Astrocyte of the cerebellum (primary cell): ENCODE data around the gene ACTN3.

ENCODE experiments used
- DNase-seq: peaks from one replicate; pipeline ENCODE4 v3.0.0-alpha.2; 2011; ENCODE audit warnings: low read depth
- H3K4me3 ChIP-seq: 2 replicates; pipeline ENCODE4 v1.5.1; 2011; ENCODE audit warnings: mild to moderate bottlenecking, low read depth, low read length, moderate library complexity
- in situ Hi-C: cut with HindIII; loops from 2 replicates; pipeline ENCODE4 v1.10.0; 2017; ENCODE audit warnings: low sequenced_read_pairs
- TF ChIP-seq, protein P1 (sequence below): IDR thresholded peaks from 2 replicates; pipeline ENCODE4 v1.5.1; 2012; ENCODE audit warnings: low read length, low read depth, moderate library complexity, mild to moderate bottlenecking; ENCODE audit errors: missing control alignments

ACTN3 gene

GRCh38 chr11:66557733-66558326 is 11.1 kb downstream of the ACTN3 start:
- H3K4me3 ChIP-seq, result no peak overlapping the region
- in situ Hi-C loops, result no loop called here
- TF ChIP-seq, protein P1, sequence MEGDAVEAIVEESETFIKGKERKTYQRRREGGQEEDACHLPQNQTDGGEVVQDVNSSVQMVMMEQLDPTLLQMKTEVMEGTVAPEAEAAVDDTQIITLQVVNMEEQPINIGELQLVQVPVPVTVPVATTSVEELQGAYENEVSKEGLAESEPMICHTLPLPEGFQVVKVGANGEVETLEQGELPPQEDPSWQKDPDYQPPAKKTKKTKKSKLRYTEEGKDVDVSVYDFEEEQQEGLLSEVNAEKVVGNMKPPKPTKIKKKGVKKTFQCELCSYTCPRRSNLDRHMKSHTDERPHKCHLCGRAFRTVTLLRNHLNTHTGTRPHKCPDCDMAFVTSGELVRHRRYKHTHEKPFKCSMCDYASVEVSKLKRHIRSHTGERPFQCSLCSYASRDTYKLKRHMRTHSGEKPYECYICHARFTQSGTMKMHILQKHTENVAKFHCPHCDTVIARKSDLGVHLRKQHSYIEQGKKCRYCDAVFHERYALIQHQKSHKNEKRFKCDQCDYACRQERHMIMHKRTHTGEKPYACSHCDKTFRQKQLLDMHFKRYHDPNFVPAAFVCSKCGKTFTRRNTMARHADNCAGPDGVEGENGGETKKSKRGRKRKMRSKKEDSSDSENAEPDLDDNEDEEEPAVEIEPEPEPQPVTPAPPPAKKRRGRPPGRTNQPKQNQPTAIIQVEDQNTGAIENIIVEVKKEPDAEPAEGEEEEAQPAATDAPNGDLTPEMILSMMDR, result no peak
- no peak for DNase-seq

DNA sequence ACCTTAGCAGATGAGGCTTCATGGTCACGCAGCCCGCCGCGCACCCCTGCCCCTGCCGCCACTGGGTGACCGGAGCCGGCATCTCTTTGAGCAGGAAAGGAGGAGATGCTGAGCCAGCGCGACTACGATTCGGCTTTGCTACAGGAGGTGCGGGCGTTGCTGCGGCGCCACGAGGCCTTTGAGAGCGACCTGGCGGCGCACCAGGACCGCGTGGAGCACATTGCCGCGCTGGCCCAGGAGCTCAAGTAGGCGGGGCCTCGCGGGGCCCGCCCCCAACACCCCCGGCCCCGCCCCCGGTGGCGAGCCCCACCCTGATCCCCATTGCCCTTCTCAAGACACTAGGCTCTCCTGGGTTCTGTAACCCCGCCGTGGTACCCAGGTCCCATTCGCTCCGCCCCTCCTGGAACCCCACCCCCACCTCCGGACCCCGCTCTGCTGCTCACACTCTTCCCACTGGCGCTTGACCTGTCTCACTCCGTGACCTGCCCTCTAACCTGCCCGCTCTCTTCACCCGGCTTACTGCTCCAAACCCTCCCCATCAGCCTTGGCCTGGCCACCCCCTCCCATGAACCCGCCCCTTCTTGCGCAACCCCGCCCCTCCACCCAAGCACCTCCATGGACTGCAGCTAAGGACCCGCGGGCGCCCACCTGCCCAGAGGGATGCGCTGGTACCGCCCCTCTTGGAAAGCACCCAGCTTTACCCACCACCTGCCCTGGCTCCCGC is 12.6 kb downstream of the ACTN3 start:
- H3K4me3 ChIP-seq, result no peak overlapping the region
- TF ChIP-seq, protein P1, result no peak
- no peak for DNase-seq
- in situ Hi-C loops, result no loop called here

- TF ChIP-seq, protein P1, result no peak
- in situ Hi-C loops, result no loop called here
- H3K4me3 ChIP-seq, result no peak overlapping the region
- no peak for DNase-seq
Measured at GRCh38 chr11:66559866-66560676, 13.4 kb downstream of the ACTN3 start.

DNA sequence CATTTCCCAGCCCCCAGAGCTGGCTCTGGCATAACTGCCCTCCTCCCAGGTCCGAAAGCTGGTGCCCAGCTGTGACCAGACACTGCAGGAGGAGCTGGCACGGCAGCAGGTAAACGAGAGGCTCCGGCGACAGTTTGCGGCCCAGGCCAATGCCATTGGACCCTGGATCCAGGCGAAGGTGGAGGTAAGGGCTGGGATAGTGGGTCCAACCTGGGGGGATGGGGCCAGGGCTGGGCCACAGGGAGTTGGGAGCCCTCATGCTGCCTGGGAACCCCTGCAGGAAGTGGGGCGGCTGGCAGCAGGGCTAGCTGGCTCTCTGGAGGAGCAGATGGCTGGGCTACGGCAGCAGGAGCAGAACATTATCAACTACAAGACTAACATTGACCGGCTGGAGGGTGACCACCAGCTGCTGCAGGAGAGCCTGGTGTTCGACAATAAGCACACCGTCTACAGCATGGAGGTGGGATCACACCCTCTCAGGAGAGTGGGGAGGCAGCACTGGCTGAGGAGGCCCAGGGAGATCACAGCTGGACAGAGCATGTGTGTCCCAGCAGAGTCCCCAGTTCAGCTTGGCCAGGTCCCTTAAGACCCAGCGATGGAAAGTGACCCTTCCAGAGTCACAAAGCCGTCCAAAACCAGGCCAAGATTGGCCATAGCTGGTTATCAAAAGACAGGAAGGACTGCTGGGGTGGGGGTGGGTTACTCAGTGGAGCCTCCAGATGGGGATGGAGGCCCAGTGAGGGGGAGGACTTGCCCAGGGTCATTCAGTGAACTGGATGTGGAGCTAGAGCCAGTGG is 14.7 kb downstream of the ACTN3 start:
- H3K4me3 ChIP-seq, result no peak overlapping the region
- TF ChIP-seq, protein P1, result no peak
- DNase-seq, result no peak
- in situ Hi-C loops, result no loop called here

DNA sequence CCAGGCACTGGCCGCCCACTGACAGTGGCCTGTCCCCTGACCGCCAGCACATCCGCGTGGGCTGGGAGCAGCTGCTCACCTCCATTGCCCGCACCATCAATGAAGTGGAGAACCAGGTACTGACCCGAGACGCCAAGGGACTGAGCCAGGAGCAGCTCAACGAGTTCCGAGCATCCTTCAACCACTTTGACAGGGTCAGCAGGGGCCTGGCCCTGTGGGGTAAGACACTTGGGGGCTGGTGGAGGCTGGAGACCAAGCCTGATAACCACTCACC is 15.2 kb downstream of the ACTN3 start:
- in situ Hi-C loops, result no loop called here
- H3K4me3 ChIP-seq, result no peak overlapping the region
- TF ChIP-seq, protein P1, result no peak
- no peak for DNase-seq

DNA sequence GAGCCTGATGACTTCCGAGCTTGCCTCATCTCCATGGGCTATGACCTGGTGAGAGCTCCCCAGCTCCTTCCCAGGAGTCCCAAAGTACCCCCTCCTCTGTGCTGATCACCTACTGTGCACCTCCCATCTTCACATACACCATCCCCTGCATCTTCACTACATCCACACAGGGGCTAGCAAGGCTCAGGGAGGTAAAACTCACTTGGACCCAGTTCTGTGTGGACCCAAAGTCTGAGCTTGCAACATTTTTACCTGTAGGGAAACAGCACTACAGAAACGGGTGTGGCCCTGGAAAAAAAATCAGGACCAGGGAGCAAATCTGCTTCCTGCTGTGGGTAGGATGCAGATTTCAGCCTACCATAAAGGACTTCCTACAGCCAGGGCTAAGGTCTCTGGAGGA is 15.6 kb downstream of the ACTN3 start:
- TF ChIP-seq, protein P1, result no peak
- H3K4me3 ChIP-seq, result no peak overlapping the region
- DNase-seq, result no peak
- in situ Hi-C loops, result no loop called here
